IPS-NIHi11 (cell line): ENCODE measurements around the gene SORBS2.
"Not testable (repeated sequence)": the region's sequence is repeated elsewhere in the genome, so short reads cannot be mapped to it uniquely, and the experiment has no call there.

Experiments used
- DNase-seq: peaks from one replicate; pipeline ENCODE4 v3.0.0; 2012; ENCODE audit warnings: mixed read lengths, low spot score

Gene SORBS2

DNA sequence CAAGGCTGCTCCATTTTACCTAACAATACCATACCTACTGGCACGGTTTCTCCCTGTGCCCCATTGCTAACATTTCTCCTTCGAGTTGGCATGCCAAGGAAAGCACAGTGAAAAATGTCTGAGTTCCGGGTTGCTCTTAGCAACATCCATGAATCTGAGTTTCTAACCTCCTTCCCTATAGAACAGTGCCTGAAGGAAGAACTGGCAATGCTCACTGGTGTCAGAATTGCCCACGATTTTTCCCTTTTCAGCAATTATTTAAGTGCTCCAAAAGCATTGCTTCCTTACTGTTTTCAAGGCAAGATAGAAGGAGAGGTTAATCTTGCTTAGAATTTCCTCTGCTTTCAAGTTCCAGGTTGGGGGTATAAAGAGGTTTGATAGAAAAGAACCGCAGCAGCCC, 75.1 kb downstream of the SORBS2 start:
- no peak for DNase-seq

DNA sequence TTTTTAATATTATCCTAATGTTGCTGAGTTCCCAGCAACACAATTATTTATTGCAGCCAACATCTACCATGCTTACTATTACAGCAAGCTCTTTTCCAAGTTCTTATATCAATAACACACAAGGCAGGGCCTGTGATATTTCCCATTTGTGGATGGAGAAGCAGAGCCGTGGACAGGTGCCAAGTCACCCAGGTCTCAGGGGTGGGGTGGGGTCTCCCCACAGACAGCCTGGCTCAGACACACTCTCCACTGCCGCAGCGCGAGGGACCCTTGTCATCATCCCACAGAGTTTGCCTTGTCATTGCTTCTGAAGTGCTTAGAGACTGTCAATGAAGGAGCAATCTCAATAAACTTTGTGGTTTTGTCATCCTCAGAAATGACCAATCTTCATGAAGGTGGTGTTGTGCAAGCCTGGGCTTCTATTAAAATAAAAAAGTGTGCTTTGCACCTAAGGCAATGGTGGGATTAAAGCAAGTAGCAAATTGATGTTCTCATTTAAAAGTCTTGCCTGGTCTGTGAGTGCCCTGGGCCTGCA, 76.1 kb downstream of the SORBS2 start:
- no peak for DNase-seq

DNA sequence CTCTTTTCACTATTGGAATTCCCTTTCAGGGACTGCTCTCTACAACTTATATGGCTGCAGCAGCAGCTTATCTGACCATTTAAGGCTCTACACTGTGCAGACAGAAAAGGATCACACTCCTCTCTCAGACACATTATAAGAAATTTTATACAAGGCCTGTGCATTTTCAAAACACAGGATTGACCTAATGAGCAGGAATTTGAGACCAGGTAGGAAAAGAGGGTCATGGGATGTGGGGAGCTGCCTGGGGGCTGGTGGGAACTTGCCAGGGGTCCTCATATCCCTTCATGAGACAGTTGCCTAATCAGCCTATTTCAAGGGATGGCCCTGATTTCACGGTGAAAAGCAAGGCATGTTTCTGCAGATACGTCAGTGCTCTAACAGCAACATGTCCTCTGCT, 77.1 kb downstream of the SORBS2 start:
- no peak for DNase-seq

DNA sequence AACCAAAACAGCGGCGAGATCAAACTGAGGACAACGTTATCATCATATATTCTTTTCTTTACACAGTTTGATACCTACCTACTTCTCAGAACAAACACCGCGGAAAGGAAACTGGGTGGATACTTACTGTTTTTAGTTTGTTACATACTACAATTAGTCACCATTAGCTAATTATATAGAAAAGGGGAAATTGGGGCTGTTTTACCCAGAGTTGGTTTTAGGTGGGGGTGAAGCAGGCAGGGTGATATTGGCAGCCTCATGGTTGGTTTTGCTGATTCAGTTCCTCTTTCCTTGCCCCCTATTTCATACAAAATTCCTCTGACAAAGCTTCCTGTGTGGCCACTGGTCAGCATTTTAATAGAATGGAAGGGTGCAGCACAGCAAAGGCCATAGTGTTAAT, 77.8 kb downstream of the SORBS2 start:
- no peak for DNase-seq

DNA sequence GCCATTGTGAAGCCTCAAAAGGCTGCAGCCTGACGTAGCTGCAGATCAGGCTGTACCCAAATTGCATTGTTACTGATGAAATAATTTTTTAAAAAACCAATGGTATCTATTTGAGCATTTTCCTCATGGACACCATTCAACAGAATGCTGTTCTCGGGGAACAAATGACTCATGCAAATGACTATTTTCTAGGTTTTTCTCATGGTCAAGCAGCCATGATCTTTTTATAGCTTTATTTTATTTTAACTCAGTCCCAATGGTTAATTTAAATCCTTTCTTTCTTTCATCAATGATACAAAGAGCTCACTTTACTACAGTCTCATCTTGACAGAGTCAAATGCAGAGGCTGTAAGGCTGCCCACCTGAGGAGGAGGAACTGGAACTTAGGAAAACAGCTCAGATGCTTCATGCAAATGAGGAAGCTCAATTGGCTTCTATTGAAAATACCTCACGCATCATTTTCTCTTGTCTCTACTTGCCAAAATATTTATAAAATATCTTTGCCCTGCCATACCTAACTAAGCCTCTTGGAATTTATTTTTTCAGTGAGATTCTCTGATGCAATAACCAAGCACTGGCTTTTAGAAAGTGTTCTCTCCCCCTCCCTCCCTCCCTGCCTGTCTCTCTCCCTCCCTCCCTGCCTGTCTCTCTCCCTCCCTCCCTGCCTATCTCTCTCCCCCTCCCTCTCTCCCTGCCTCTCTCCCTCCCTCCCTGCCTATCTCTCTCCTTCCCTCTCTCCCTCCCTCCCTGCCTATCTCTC, 81.0 kb downstream of the SORBS2 start:
- DNase-seq: no peak

DNA sequence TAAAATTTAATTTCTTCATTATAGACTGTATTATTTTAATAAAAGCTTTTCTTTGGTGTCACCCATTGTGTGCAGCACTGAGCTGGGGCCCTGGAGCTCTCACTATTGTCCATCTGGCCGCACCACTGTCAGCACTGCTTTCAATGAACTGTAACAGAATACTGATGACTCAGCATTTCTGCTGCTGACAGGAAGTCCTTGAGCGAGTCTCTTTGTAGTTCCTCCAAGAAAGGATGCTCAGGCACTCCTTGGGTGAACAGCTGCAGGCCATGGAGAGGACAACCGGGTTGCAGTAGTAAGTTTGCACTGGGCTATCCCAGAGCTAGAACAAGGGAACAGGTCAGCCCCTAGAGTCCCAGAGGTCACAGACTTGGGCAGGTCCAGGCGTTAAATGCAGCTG, 81.6 kb downstream of the SORBS2 start:
- peak; percentile 26 for DNase-seq

DNA sequence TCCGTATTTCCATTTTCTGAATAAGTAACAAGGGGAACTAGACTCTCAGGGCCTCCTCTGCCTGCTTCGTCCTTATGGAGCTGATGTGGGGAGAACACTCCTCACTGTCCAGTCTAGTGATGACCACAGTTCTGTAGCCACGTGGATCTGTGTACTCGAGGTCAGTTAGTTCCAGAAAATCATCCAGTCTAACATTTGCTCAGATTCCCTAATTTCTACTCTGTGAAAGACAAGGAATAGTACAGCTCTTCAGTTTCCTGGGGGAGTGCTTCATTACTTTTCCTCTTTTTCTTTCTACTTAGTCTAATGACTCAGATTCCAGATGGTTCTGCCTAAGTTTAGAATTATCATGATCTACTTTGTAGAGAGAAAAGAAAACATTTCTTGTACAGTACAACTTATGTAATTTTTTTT, 82.6 kb downstream of the SORBS2 start:
- DNase-seq: no peak

DNA sequence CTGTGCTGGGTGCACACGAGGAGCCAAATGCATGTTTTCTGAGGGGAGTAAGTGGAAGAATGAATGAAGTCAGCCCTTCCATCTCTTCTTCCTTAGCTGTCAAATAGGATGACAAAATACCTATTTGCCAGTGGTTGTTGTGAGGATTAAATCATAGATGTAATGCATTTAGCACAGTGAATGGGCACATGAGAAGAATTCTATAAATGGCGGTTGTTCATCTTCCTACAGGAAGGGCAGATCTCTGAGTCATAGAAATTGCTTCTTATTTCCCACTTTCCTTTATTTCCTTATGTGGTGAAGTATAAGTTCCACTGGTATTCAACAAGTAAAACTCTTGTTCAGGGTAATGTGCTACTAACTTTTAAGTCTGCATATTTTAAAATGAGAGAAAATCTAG, 83.1 kb downstream of the SORBS2 start:
- DNase-seq: no peak

DNA sequence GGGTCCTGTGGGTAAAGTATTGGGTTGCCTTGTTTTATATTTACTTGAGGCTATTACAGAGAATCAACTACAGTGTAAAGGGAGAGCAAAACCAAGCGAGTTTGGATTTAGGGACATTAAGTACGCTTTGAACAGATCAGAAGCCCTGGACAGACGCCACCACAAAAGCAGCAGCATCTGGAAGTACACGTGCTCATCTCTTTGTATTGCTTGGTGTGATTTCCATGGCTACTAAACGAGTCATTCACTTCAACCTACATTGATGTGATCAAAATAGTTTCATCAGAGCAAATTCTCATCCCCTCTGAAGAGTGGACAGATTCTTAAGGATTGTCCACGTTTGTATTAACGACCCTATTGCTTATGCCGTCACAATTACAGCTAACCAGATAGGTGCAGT, 85.1 kb downstream of the SORBS2 start:
- no peak for DNase-seq

DNA sequence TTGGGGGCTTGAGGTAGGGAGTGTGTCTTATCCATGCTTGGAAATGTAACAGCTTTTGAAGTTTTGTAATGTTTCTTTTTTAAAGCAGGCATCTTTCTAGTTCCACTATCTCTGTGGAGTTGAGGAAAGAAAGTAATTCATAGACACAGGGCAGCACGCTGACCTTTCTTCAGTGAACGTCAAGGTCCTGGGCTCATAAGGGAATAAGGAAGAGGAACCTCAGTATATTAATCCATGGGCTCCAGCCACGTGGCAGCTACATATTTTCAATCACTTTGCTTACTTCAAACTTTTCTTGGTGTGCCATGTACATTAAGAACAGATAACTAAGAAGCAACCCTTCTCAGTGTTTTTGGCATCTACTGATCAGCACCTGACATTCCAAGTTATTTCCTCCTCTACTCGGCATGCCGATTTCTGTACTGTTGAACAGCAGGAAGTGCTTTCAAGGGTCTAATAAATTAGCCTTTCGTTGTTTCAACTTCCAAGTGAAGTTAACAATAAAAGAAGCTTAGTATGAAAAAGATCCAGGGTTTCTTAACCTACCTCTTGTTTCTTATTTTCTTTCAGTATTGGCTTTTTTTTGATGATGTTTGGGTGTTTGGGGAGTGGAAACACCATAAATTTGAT, 88.2 kb downstream of the SORBS2 start:
- DNase-seq: no peak

DNA sequence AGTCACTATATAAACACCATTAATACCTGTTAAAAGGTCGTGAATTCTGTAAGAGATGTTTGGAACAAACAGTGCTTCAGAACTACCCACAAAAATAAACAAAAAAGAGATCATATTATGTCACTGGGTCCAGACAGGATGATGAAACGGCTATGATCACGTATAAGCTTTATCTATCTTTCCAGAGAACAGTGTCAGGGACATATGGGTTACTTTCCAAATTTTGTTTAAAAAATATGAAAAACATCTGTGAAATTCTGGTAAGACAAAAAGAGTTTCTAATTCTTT, 90.0 kb downstream of the SORBS2 start:
- DNase-seq: no peak

DNA sequence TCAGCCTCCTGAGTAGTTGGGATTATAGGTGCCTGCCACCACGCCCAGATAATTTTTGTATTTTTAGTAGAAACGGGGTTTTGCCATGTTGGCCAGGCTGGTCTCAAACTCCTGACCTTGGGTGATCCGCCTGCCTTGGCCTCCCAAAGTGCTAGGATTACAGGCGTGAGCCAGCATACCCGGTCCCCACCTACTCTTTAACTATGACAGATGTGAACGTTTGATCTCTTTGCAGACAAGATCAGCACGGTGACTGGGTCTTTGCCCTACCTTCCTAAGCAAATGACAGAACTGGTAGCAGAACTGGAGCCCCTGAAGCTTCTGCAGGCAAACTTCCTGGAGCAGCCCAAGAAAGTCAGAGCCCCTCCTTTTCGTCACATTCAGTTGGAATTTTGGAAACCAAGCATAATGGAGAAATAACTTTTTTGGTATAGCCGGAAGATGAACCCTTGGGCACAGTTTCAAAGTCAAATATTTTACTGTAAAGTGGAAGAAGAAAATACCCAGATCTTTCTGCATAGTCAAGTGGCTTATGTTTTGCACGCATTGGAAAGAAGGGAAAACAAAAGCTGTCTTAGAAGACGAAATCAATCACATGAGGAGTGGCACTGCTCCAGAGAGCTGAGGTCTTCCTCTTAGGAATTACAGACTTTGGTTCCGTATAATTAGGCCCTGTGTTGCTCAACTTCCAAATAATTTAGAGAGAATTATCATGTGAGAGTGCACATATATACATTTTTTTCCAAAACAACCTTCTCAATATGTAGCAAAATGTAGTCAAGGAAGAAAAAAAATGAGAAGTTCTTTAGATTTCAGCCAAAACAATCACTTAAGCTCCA, 90.6 kb downstream of the SORBS2 start:
- no peak for DNase-seq

DNA sequence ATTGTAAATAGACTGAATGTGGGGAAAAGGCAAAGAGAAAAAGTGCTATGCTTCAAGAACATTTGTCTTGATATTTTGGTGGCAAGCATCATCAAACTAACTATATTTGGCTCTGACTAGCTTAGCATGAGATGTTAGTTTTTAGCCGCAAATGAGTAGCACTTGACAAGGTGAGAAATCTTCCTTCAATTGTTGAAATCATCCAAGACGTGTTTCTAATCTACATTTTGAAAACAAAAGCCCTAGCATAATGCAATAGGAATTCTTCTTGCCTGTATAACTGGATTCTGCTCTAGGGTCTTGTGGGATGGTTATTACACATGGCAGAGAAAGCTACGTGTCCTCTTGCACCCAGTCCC, 92.5 kb downstream of the SORBS2 start:
- DNase-seq: no peak

DNA sequence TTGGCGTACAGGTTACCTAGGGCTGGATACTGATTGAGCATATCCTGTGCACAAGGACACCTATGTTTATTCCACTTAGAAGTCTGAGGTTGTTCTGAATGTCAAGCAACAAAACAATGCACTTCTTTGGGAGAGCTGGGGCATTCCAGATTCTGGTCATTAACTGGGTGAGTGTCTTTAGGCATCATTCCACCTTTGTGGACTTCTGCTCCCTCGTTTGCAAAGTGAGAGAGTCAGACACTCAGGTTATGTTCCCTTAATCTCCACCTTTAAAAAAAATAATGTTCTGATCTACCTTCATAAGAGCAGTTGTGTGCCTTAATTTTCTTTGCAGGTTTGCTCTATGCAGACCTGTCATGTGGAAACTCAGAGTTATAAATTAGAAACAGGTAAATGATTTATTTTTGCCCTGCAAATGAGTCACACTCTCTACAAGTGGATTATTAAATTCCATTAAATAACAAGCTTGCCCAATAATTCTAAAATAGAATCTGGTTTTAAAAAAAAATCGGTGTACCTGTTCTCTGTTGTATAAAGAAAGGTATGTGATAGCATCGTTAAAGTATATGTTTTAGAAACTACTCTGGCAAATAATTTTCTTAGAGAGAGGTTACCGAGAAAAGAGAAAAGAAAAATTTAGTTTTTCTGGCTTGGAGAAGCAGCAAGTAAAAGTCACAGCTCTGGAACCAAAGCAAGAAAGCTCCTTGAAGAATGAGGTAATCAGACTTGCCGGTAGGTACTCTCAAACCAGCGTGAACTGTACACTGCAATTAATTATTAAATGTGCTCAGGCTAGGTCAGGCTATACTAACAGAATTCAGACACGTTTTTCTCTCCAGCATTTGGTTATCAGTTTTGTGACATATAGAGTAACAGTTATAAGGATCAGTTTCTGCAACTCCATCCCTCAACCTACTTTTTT, 93.2 kb downstream of the SORBS2 start:
- DNase-seq: no peak

DNA sequence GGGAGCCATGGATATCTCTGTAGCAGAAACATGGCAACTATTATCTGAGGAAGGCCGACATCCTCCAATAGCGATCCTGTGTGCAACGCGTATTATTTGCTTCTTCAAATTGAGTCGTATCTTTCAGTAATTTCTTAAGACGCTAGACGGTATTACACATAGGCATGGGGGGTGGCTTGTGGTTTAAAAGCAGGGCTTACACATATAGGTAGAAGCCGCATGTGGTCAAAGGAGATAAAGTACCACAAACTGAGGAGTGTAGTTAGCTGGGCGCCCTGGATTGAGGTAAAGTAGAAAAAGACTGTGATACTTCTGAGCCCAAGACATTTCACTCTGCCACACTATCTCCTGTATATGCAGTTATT, 94.6 kb downstream of the SORBS2 start:
- DNase-seq: no peak

DNA sequence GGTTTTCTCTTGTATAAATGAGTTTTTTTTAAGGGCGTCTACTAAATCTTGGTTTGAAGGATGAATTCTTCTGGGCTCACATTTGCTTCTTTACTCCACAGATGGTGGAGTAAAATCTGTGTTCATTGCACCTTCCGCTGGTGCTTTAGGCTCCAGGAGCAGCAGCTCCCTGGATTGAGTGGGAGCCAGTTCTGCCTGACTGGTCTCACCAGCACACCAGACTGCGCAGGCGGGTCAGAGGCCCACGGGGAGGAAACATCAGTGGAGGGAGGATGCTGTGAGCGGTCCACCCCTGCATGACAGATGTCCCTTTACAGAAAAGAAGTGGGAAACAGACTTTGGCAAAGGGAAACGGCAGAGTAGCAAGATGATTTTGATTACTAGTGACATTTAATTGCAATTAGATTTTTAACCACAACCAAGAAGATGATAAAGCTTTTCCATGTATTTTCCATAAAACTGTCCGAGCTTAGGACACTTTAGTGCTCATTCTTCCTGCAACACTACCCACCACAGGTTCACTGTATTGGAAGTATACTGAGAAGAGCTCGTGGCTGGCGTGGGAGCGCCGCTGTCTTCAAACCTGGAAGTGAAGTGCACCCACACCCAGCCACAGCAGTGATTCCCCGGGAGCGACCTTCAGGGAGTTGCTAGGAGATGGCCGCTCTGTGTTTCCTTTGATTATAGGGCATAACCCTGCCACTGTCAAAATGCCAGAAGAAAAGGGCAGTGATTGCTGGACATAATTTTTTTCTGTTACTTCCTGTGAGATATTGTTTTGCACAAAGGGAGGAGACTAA, 95.2 kb downstream of the SORBS2 start:
- DNase-seq: no peak

DNA sequence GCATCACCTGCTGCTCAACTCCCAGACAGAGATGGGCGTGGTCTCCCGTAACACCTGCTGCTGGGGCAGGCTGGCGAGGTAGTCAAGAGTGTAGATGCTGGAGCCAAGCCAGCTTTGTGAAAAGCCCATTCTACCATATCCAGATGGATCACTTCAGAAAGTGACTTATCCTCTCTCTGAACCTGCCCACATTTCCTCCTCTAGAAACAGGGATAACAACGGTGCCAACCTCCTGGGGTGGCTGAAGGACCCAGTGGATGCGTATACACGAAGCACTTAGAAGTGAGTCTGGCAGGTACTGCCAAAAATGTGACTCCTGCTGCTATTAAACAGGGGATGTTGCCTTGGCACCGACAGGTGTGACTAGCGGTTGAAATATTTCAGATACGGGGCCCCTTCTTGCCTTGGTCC, 95.8 kb downstream of the SORBS2 start:
- DNase-seq: no peak

DNA sequence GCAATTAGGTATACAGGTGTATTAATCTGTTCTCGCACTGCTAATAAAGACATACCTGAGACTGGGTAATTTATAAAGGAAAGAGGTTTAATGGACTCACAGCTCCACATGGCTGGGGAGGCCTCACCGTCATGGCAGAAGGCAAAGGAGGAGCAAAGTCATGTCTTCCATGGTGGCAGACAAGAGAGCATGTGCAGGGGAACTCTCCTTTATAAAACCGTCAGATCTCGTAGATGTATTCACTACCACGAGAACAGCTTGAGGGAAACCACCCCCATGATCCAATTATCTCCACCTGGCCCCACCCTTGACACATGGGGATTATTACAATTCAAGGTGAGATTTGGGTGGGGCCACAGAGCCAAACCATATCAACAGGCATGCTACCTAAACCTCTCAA, 97.5 kb downstream of the SORBS2 start:
- DNase-seq: not testable (repeated sequence)

DNA sequence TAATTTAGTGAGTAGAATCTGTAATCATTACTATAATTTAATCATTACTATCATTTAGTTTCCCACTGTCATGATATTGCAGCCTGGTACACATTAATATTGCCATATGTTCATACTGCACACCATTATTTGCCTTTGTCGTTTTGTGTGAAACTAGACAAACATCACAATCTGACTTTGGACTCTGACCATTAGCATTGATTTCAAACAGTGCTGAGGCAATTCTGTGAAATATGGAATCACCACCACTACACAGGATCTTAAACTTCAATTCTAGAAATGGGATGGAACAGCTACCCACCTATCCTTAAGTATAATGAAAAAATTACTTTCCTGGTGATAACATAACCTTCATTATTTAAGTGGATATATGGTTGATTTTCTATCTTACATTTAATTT, 98.3 kb downstream of the SORBS2 start:
- DNase-seq: no peak

DNA sequence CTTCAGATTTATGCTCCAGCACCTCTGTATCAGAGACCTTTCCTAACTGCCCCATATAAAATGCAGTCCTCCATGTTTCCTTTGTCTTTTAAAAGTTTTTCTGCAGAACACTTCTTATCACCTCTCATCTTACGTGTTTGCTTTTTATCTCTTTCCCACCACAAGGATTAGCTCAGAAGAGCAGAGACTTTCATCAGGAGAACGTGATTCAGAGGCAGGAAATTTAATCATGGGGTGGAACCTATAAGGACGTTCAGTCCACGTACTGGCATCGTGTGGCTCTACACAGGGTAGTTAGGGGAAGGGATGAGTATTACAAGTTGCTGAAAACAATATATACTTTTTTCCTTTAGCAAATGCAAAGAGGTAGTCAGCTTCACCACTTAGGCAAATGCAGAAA, 98.7 kb downstream of the SORBS2 start:
- DNase-seq: no peak

DNA sequence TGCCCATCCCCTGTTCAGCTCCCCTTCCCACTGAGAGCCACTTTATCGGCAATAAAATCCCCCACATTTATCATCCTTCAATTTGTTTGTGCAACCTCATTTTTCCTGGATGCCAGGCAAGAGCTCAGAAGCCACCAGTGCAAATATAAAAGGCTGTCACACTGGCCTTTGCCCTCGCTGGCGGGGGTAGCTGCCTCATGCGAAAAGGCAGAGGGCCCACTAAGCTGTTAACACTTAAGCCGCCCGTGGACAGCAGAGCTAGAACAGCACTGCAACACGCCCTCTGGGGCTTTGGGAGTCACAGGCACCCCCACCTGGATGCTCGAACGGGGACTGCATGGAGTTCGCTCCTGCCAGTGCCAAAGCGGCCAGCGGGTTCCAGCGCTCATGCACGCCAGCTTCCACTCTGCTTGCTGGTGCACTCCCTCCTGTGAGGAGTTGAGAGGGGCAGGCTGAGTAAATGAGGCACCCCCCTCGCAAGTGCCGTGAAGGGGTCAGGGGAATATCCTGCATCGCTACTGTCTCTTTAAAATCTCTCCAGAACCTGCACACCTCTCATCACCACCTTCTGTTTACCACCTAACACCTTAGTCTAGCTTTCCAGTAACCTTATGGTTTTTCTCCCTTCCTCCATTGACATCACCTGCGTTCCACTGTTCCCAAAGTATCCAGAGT, 99.5 kb downstream of the SORBS2 start:
- DNase-seq: no peak
